ENCODE measurements around the gene DCLK2.

The DCLK2 gene

DNA sequence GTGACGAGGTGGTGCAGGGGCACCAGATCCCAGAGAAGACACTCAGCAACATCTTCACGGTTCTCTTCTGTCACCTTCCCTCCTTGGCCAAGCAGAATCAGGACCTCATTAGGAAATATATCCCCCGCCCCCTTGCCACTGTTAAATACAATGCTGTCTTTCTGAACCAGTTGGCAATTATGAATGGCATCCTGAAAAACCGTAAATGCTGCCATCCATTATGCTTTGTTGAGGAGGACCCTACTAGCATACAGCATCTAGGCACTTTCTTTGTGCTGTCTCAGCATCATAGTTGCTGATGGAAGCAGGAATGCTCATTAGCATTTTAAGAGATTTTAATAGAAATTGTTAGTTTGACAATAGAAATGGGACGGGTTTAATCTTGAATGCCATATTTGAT lies 138.5 kb downstream of the DCLK2 start:
- Histone ChIP-seq H3K27me3 (replicated peaks) (no peaks in the 10 kb centered on the region), H3K27ac (no peak overlapping the region), H3K36me3 (replicated peaks) (no peaks in the 10 kb centered on the region), H3K4me3 (ENCODE audit: low read depth, low read length) (no peak overlapping the region)
- DNase-seq, result no peak
- TF ChIP-seq, protein P1, sequence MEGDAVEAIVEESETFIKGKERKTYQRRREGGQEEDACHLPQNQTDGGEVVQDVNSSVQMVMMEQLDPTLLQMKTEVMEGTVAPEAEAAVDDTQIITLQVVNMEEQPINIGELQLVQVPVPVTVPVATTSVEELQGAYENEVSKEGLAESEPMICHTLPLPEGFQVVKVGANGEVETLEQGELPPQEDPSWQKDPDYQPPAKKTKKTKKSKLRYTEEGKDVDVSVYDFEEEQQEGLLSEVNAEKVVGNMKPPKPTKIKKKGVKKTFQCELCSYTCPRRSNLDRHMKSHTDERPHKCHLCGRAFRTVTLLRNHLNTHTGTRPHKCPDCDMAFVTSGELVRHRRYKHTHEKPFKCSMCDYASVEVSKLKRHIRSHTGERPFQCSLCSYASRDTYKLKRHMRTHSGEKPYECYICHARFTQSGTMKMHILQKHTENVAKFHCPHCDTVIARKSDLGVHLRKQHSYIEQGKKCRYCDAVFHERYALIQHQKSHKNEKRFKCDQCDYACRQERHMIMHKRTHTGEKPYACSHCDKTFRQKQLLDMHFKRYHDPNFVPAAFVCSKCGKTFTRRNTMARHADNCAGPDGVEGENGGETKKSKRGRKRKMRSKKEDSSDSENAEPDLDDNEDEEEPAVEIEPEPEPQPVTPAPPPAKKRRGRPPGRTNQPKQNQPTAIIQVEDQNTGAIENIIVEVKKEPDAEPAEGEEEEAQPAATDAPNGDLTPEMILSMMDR (IDR thresholded peaks at IDR 0.05; ENCODE audit: low read depth, low read length, missing control alignments), result no peak
- in situ Hi-C loops (cut with HindIII; ENCODE audit: low pct_ligation_motif_present, low sequenced_read_pairs), result loop anchor here (25.0 kb wide), 1 partner anchor 204 kb away; no protein-coding TSS in a partner anchor

- in situ Hi-C loops (cut with HindIII; ENCODE audit: low pct_ligation_motif_present, low sequenced_read_pairs), result loop anchor here (25.0 kb wide), 1 partner anchor 205 kb away; no protein-coding TSS in a partner anchor
Measured at GRCh38 chr4:150217192-150217591, 138.9 kb downstream of the DCLK2 start.

DNA sequence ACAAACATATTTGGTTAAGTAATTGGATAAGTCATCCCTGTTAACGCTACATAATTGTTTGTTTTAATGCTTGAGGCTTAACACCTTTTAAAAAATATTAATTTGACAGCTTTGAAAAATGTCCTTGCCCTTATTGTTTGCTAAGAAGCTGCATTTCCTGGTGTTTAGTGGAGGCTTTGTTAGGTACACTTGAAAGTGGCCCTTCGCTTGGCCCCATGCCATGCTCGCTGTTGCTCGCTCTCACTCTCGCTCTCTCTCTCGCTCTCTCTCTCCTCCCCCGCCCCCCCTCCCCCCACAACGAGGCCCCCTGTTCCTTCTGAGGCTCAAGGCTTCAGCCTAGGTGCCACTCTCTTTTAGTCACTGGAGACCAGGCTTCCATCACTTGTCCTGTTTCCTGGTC lies 139.6 kb downstream of the DCLK2 start:
- DNase-seq, result no peak
- in situ Hi-C loops (cut with HindIII; ENCODE audit: low pct_ligation_motif_present, low sequenced_read_pairs), result loop anchor here (25.0 kb wide), 1 partner anchor 206 kb away; no protein-coding TSS in a partner anchor
- no peaks in the 10 kb centered on the region for H3K36me3 ChIP-seq (replicated peaks)

More at GRCh38 chr4:150217192-150217591, 138.9 kb downstream of the DCLK2 start:
- DNase-seq, result peak; percentile 37
- Histone ChIP-seq H3K27me3 (replicated peaks) (no peaks in the 10 kb centered on the region), H3K27ac (no peak overlapping the region), H3K36me3 (replicated peaks) (no peaks in the 10 kb centered on the region), H3K4me3 (ENCODE audit: low read depth, low read length) (no peak overlapping the region)
- TF ChIP-seq, protein P1 (IDR thresholded peaks at IDR 0.05; ENCODE audit: low read depth, low read length, missing control alignments), result peak; percentile 68

DNA sequence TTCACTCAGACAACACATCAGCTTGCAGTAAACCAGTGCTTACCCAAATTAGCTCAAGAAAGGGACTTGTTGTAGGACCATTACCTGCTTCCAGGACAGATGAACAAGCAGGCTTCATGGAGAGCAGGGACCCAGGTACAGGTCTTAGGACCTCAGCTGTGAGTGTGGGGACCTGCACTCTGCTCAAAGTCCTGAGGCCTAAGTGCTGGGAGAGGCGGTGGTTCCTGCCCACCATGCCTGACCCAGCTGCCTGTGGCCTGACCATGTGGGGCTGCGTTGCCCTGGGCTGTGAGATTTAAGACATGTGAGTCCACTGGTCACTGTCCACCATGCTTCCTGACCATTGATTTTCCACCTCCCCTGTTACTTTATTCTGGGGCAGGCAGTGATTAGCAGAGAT lies 140.2 kb downstream of the DCLK2 start:
- Histone ChIP-seq H3K36me3 (replicated peaks) (no peaks in the 10 kb centered on the region), H3K27ac (no peak overlapping the region), H3K27me3 (replicated peaks) (no peaks in the 10 kb centered on the region), H3K4me3 (ENCODE audit: low read depth, low read length) (no peak overlapping the region)
- DNase-seq, result no peak
- in situ Hi-C loops (cut with HindIII; ENCODE audit: low pct_ligation_motif_present, low sequenced_read_pairs), result loop anchor here (25.0 kb wide), 1 partner anchor 206 kb away; no protein-coding TSS in a partner anchor
- TF ChIP-seq, protein P1 (IDR thresholded peaks at IDR 0.05; ENCODE audit: low read depth, low read length, missing control alignments), result no peak

More for the DNA sequence above, 139.6 kb downstream of the DCLK2 start:
- no peak overlapping the region for H3K4me3 ChIP-seq (ENCODE audit: low read depth, low read length)
- no peak overlapping the region for H3K27ac ChIP-seq
- H3K27me3 ChIP-seq (replicated peaks), result no peaks in the 10 kb centered on the region
- TF ChIP-seq, protein P1 (IDR thresholded peaks at IDR 0.05; ENCODE audit: low read depth, low read length, missing control alignments), result no peak

DNA sequence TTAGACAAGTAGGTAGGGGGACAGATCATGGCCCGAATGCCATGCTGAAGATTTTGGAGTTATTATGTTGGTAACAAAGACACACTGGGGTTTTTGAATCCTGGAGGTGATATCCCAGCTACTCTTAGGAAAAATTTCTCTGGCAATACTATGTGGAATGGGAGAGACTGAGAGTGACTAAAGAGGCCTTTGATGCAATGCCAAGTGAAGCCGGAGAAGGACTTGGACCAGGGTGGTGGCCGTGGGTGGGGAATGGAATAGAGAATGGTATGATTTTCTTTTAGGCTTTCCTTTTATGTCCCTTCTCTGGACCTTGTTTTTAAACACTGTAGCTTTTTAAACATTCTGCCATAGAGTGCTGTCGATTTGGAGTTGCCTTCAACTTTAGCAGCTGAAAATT lies 141.6 kb downstream of the DCLK2 start:
- in situ Hi-C loops (cut with HindIII; ENCODE audit: low pct_ligation_motif_present, low sequenced_read_pairs), result loop anchor here (25.0 kb wide), 1 partner anchor 208 kb away; no protein-coding TSS in a partner anchor
- TF ChIP-seq, protein P1 (IDR thresholded peaks at IDR 0.05; ENCODE audit: low read depth, low read length, missing control alignments), result no peak
- no peak for DNase-seq
- Histone ChIP-seq H3K27me3 (replicated peaks) (no peaks in the 10 kb centered on the region), H3K36me3 (replicated peaks) (no peaks in the 10 kb centered on the region), H3K27ac (no peak overlapping the region), H3K4me3 (ENCODE audit: low read depth, low read length) (no peak overlapping the region)
